GM21423 (cell line): ENCODE data around the gene BRF1.

Source experiments
- ATAC-seq: cut with Tn5 transposase; IDR thresholded peaks from one replicate; pipeline ENCODE4 v1.9.1; 2021; ENCODE audit warnings: mild to moderate bottlenecking, moderate library complexity; ENCODE audit not compliant: unreplicated experiment

BRF1 gene

DNA sequence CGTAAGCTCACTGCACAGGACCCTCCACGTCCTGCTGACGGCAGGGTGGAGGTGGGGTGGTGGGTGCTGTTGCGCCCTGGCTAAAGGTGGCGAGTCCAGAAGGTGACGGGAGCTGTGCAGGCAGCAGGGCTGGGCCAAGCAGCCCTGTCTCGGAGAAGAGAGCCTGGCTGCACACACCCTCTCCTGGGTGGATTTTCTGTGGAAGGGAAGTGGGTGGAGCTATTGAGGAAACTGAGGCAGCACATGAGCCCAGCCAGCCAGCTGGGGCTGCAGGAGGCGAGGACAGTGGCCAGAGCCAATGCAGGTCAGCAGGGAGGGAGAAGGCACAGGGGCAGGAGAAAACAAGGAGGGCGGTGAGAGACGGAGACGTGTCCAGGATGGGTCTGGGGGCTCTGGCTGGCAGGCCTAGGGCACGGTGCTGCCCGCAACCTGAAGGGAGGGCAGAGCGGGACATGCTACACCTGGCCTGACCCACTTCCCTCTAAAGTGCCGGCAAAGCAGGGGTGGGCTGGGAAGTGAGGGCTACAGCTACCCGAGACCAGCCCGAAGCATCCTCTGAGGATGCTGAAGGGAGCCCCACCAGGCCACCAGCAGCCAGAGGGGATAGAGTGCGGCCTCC lies 32.0 kb downstream of the BRF1 start:
- ATAC-seq: no peak

DNA sequence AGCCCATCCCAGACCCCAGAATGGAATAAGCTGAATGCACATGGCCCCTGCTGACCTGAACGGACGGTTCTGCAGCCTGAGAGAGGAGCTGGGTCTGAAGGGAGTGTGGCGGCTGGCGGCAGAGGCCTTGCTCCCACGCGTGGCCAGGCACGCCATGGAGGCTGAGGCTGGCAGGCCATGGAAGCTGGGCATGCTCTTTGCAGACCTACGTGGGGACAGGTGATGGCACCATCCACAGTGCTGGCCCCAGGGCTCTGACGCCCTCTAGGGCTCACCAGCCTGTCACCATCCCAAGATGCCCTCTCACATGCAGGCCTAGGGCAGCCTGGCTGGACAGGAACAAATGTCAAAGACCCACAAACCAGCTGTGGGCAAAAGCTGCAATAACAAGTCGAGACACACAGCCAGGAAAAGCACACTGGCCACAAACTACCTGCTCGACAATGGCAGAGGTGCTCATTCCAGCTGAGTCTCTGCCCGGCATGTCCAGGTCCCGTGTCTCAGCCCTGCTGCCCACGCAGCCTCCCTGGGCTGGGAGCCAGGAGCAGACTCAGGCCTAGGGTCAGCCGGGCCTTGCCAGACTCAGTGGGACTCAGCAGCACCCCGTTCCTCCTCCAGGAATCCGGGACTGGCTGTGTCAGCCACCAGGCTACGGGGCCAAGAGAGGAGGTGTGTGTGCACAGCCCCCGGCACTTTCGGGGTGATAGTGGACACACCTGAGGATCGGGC lies 32.8 kb downstream of the BRF1 start:
- ATAC-seq: no peak

DNA sequence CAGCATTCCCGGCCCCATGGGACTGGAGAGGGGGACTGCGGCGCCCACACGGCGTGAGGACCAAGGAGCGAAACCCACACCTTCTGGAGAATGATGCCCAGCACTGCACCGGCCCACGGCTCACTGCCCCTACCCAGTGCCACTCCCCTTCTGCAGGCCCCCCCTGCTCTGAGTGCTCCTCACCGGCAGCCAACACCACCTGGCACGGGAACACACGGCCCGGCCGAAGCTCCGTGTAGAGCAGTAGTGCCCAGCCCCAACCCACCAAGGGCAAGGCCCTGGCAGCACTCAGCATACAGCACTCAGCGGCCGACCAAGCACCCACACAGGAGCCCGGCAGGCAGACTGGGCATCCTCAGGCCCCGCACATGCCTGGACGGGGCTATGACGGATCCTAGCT lies 39.0 kb downstream of the BRF1 start:
- ATAC-seq: no peak

DNA sequence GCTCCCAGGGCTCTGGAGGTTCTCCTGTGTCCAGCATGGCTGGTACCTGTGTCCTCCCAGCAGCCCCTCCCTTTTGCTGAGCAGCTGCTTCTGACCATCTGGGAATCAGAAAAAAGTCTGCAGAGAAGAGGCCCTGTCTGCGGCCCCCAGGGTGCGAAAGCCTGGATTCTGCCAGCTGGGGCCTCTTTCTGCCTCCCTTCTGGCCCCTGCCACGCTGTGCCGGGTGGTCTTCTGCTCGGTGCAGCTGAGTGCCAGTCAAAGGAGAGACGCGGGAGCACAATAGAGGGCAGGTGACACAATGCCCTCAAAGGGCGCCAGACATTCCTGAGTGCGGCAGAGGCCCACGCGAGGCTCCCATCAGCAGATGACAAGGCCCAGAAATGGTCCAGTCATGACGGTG lies 39.8 kb downstream of the BRF1 start:
- no peak for ATAC-seq

DNA sequence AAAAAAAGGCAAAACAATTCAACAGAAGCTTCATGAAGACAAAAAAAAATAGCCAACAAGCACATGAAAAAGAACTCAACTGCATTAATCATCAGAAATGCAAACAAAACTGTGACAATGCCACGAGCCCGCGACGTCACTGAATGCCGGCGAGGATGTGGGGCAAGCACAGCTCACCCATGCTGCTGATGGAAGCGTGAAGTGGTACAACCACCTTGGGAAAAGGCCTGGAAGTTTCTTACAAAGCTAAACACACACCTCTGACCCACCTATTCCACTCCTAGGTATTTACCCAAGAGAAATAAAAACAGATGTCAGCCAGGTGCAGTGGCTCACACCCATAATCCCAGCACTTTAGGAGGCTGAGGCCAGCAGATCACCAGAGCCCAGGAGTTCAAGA lies 42.0 kb downstream of the BRF1 start:
- ATAC-seq: no peak

DNA sequence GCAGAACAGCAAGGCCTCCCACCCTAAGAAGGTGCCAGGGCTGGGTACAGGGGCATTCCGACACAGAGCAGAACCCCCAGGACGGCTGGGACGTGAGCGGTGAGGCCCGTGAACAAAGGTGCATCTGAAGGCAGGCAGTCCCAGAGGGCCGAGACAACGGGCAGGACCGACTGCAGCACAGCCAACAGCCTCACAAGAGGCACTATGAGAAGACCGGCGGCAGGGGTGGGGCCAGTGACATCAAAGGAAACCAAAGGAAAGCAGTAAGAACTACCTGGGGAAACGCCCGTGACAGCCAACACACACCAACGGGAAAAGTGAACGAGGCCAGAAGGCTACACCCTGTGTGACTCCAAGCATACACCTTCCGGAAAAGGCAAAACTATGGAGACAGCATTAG lies 43.3 kb downstream of the BRF1 start:
- no peak for ATAC-seq

DNA sequence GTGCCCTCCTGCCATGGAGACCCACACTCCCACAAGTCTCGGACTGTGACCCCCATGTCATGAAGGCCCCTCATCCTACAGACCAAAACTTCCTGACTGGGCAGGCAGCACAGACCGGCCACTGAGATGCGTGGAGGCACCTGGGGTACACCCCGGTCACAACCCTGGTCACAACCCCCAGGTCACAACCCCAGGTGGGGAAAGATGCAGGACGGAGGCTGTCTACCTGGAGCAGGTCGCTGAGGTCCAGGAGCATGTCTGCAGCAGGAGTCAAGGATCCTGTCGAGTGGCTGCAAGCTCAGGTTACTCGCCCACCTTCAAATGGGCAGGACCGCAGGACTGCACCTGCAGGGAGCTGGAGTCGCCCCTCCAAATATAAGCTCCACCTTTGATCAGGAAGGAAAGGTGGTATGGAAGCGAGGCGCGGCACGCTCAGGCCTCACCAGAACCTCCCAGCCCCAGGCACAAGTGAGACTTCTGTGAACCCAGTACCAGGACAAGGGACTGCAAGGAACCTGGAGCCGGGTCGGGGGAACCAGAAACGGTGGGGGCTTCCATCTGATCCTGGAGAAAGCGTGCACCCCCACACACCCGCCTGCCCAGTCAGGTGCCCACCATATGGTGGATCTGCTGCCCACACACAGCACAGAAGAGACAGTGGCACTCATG lies 44.4 kb downstream of the BRF1 start:
- no peak for ATAC-seq

DNA sequence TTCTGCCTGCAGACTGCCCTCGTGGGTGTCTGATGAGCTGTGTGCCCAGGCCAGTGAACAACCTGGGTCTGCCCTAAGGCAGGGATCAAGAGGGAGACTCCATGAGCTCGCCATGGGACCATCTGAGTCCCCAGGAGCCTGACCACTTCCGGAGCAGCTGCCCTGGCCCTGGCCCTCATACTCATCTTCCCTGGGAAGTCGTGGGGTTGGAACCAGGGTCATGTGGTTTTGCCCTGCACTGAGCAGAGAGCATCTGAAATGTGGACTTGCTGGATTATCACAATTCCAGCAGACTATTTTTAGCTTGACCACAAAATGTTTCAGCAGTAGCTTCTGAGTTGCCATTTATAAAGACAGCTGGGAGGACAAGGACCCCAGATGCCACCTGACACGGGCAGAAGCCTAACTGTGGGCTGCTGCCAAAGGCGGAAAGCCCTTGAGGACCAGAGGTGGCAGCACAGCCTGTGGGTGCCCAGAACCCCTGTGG lies 45.7 kb downstream of the BRF1 start:
- no peak for ATAC-seq

DNA sequence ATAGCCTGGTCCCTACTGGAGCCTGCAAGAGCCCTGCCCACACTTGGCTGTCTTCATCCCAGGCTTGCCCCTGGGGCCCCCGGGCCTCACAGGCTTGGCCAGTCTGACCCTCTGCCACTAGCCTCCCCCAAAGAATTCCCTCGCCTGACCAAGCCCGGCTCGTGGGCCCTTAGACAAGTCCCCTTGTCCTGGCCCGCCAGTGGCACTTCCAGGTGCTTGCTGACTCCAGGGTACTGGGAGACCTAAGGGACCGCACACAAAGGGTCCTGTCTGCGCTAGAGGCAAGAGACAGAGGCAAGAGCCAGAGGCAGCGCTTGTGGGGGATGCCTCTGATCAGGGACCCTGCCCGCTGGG lies 47.5 kb downstream of the BRF1 start:
- no peak for ATAC-seq

DNA sequence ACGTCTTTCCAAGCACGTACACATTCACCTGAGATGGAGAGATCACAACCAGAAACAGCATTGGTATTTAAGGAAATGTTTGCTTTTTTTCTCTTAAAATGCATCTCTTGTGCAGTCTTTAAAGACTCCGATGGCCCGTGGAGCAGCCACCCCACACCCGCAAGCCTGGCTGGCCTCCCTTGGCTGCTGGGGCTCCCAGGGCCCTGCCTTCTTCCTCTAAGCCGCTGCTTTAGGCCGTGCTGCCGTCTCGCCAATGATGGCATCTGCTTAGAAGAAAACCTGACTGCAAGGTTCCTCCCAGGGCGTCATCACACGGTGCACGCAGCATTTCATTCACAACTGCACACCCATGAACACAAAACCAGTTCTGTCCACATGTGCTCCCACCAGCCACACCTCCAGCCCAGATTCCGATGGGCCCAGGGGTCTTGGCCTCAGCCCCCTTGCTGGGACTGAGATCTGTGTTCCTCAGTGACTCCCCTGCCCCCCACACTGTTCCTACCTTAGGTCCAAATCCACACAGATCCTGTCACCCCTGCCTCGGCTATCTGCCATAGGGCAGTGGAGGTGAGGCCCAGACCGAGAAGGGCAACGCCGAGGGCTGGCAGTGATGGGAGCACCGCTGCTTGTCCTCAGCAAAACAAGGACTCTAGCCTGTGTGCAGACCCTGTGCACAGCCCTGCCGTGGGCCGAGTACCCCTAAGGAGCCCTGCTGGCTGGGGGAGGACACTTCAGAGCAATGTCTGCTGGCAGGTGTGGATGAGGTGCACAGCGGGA lies 48.1 kb downstream of the BRF1 start:
- no peak for ATAC-seq

DNA sequence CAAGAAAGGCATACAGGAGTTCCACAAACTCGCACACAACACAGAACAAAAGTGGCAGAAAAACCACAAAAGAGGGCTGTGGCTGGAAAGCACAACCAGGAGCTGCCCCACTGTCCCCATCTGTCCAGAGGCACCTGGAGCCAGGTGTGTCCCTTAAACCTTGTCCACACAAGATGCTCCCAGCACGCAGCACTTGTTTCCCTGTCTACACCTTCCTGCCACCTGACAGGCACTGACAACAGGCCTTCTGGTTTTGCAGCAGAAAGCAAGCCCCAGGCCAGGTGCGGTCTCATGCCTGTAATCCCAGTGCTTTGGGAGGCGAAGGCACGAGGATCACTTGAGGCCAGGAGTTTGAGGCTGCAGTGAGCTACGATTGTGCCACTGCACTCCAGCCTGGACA lies 48.9 kb downstream of the BRF1 start:
- ATAC-seq: no peak

DNA sequence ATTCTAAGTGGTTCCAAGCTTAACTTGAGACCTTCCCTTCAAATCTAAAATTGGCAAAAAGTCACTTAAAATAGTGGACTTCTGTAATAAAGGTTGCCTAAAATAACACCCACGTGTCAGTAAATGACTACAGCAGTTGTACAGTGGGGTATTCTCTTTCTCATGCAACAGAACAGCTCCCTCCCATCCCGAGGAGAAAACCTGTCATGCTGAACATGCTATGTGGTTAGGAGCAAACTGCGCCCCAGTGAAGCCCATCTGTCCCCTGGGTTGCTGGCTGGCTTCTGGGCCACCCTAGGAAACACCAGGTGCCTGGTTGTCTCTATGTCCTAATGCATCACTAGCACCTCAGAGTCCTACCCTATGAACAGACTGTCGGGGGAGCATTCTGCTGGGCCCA lies 49.8 kb downstream of the BRF1 start:
- ATAC-seq: no peak

DNA sequence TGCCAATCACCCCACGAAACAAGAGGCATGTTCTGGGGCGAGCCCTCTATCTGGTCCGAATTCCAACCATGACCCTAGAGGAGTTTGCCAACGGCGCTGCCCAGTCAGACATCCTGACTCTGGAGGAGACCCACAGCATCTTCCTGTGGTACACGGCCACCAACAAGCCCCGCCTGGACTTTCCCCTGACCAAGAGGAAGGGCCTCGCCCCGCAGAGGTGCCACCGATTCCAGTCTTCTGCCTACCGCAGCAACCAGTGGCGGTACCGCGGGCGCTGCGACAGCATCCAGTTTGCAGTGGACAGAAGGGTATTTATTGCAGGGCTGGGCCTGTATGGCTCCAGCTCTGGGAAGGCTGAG lies 50.8 kb downstream of the BRF1 start:
- ATAC-seq: no peak

DNA sequence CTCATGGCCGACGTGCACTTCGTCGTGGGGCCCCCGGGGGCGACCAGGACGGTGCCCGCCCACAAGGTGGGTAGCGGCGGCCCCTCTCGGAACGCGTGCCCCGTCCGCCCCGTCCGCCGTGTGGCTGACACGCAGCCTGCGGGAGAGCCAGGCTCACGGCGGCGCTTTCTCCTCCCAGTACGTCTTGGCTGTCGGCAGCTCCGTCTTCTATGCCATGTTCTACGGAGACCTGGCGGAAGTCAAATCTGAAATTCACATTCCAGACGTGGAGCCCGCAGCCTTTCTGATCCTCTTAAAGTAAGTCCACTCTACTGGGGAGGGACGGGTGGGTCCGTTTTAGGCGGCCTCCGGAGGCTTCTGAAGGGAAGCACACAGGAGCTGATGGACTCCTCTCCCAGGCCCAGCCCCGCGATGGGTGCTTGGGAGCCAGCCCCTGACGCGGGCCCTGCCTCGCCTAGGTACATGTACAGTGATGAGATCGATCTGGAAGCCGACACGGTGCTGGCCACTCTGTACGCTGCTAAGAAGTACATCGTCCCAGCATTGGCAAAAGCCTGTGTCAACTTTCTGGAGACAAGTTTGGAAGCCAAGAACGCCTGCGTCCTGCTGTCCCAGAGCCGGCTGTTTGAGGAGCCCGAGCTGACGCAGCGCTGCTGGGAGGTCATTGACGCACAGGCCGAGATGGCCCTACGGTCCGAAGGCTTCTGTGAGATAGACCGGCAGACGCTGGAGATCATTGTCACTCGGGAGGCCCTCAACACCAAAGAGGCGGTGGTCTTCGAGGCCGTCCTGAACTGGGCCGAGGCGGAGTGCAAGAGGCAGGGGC lies 51.4 kb downstream of the BRF1 start:
- ATAC-seq: no peak

DNA sequence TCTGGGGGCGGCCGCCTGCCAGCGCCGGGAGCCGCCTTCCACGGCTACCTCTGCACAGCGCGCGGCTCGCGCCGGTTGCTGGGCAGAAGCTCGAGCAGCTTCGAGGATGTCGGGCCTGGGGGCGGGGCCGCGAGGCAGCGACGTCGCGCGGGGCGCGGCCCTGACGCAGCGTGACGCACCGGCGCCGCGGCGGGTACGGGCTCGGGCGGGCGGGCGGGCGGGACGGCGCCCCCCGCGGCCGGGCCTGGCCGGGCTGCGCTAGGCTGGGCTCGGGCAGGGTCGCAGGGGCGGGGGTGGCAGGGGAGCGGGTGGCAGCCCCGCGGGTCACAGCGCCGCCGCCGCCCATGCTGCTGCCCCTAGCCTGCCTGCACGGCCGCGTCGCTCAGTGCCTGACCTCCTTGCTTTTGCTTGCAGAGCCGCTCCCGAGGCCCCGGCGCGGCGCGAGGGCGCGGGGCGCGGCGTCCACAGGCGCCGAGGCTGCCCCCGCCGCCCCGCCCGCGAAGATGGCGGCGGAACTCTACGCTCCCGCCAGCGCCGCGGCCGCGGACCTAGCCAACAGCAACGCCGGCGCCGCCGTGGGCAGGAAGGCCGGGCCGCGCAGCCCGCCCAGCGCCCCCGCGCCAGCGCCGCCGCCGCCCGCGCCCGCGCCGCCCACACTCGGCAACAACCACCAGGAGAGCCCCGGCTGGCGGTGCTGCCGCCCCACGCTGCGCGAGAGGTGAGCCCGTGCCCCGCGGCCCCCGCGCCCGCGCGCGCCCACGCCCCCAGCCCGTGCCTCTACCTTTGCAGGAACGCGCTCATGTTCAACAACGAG lies 52.2 kb downstream of the BRF1 start, which contains the start of gene BTBD6:
TSS of gene BTBD6 (plus strand) at position 166 of the 814 bp plus-strand sequence. CDS start at position 345, 179 bp downstream.
- peak; percentile 85 for ATAC-seq

DNA sequence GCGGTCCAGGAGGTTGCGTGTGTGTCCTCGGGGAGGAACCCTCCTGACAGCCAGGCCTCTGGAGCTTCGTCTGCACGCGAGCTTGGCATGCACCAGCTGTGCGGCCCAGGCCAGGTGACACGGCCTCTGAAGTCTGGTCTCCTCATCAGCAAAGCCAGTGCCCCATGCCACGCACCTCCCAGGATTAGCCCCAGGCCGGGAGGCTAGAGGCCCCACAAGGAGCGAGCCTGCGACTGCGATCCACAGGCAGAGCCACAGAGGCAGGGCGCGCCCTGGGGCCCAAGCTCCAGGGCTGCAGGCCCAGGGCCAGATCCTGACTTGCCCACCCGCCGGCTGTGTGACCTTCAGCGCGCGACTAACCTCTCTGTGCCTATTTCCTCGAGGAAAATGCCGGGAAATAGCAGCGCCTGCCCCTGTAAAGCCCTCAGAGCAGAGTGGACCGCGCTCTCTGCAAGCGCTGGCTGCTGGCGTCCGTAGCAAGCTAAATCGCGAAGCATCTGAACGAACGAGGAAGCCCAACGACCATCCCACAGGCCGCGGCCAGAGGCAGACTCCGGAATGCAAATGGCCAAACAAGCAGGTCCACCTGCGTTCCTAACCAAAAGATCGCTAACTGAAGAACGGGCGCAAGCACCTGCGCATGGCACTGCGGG lies 53.0 kb downstream of the BRF1 start:
- ATAC-seq: no peak

DNA sequence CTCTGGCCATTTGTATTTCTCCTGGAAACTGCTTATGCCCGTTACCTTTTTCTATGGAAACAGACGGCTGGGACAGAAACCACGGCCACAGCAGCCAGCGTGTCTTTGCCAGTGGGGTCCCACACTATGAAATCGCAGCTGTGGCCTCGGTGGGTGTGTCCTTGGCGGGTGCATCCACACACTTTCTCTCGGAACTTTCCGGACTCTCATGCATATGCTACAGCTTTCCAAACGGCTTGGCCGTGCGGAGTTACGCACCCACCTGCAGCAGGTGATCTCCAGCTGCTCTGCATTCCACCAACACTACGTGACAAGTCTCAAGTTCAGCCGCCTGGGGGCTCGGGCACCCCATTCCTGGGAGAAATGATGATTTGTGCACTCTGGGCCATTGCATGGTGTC lies 53.8 kb downstream of the BRF1 start:
- ATAC-seq: no peak

DNA sequence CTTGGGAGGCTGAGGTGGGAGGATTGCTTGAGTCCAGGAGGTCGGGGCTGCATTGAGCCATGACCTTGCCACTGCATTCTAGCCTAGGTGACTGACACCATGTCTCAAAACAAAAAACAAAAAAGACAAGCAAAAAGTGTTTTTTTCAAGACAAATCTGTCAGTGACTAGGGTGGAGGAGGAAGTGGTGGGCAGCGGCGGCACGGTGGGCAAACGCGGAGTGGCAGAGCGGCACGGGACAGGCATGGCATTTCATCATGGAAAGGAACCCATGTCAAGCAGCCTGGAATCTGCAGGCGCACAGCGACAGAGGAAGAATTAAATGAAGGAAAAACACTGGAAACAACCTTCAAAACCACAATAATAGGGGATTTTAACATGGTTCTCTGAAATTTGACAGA lies 56.5 kb downstream of the BRF1 start:
- ATAC-seq: no peak

DNA sequence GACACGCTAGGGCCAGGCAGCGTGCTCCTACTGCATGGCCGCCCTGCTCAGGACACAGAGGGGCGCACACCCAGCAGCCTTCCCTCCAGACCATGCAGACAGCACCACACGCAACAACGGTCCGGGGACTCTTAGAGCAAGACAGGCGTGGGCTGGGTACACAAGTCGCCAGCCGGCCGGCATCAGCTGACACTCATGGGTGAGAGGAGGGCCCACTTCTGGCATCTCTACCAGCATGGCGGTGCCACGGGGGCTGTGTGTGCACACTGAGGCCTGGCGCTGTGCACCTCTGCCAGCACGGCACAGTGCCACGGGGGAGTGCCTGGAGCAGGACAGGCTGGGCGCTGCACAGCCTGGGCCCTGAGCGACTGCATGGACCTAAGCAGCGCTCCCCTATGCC lies 59.2 kb downstream of the BRF1 start:
- no peak for ATAC-seq
